Measurements from ENCODE around the gene EDARADD.

EDARADD gene

GRCh38 chr1:236516929-236517704 lies 123.0 kb downstream of the EDARADD start:
- no peak for DNase-seq (ENCODE audit: low read depth)

- DNase-seq (ENCODE audit: low read depth): no peak
Measured at GRCh38 chr1:236518322-236518721, 124.2 kb downstream of the EDARADD start.

GRCh38 chr1:236520445-236521005 lies 126.4 kb downstream of the EDARADD start:
- no peak for DNase-seq (ENCODE audit: low read depth)

- no peak for DNase-seq (ENCODE audit: low read depth)
Measured at GRCh38 chr1:236522937-236523703, 129.0 kb downstream of the EDARADD start.

GRCh38 chr1:236523704-236524141 lies 129.6 kb downstream of the EDARADD start, which contains the start of gene LGALS8:
TSS of gene LGALS8 (plus strand) at chr1:236523982. CDS start at chr1:236526071, 2,089 bp downstream.
- DNase-seq (ENCODE audit: low read depth): peak; percentile 84

GRCh38 chr1:236524142-236524894 lies 130.2 kb downstream of the EDARADD start:
- peak; percentile 51 for DNase-seq (ENCODE audit: low read depth)

GRCh38 chr1:236524895-236525184 lies 130.8 kb downstream of the EDARADD start:
- no peak for DNase-seq (ENCODE audit: low read depth)

- no peak for DNase-seq (ENCODE audit: low read depth)
Measured at GRCh38 chr1:236526079-236526478, 132.0 kb downstream of the EDARADD start.

- no peak for DNase-seq (ENCODE audit: low read depth)
Measured at GRCh38 chr1:236530286-236530685, 136.2 kb downstream of the EDARADD start.

GRCh38 chr1:236530959-236531358 lies 136.9 kb downstream of the EDARADD start:
- no peak for DNase-seq (ENCODE audit: low read depth)

GRCh38 chr1:236532850-236533249 lies 138.8 kb downstream of the EDARADD start:
- DNase-seq (ENCODE audit: low read depth): no peak

- peak; percentile 42 for DNase-seq (ENCODE audit: low read depth)
Measured at GRCh38 chr1:236534151-236534651, 140.1 kb downstream of the EDARADD start.

Data from activated T-cell treated with anti-CD3 and anti-CD28 coated beads for 24 hours (primary cell).